Gastrocnemius medialis (tissue), 4 donors: ENCODE measurements around the gene USP7.

Experiments
- CTCF ChIP-seq, 5 experiments: fragments of 450-650 bp in 3 of 5; fragments of 200-600 bp in 2 of 5; sonication (generic) in 2 of 5; IDR thresholded peaks in 4 of 5; conservative IDR thresholded peaks in 1 of 5; 1 replicate in 4 of 5; 2 replicates in 1 of 5; pipeline ENCODE4 v1.5.1; 2016 to 2019; ENCODE audit warnings: antibody characterized with exemption in 5 of 5, mild to moderate bottlenecking in 3 of 5, moderate library complexity in 3 of 5
- POLR2A ChIP-seq, 2 donors: fragments of 450-650 bp; IDR thresholded peaks; one replicate each; pipeline ENCODE4 v1.6.1; 2017; ENCODE audit warnings: antibody characterized with exemption in 2 of 2, mild to moderate bottlenecking in 2 of 2, moderate library complexity in 2 of 2

GRCh38 chr16:8986111-8986510 lies 22.4 kb upstream of the USP7 start:
- no peak for TF ChIP-seq CTCF (IDR thresholded peaks at IDR 0.05 in 4 of 5, conservative IDR thresholded peaks at IDR 0.05 in 1 of 5)
- TF ChIP-seq POLR2A (IDR thresholded peaks at IDR 0.05): no peak
